Measurements from ENCODE around the gene ERMAP. TPM values are rescaled to one million over a fixed set of nuclear protein-coding genes. Genes with fewer than 3 reads are reported as not detected.

The ERMAP gene
- total and polyA plus RNA-seq, 2 experiments from 2014 or later: 1.2 to 2.2 TPM

GRCh38 chr1:42786097-42786496 is 30.8 kb upstream of the ERMAP start (continued):
- TF ChIP-seq POLR2AphosphoS5 (IDR thresholded peaks at IDR 0.05; ENCODE audit: low read depth) (no peak), STAT1 (IDR thresholded peaks at IDR 0.05; ENCODE audit: unreplicated experiment) (no peak), CTCF (conservative IDR thresholded peaks at IDR 0.05; ENCODE audit: low read depth in 2 of 2) (no peak), NANOG (IDR thresholded peaks at IDR 0.05; ENCODE audit: borderline replicate concordance) (no peak), JUNB (IDR thresholded peaks at IDR 0.05; ENCODE audit: unreplicated experiment) (no peak), ZNF331 (CRISPR knock-in tag; IDR thresholded peaks at IDR 0.05; ENCODE audit: low read depth) (no peak)

- Mint-ChIP-seq H3K4me1 (peaks cover 11% of the 10 kb centered on the region), H3K9me3 (no peaks in the 10 kb centered on the region), H3K36me3 (ENCODE audit: low read depth) (no peaks in the 10 kb centered on the region), H3K27me3 (ENCODE audit: insufficient read depth, low read depth, poor library complexity) (peaks cover 7% of the 10 kb centered on the region), H3K4me3 (no peak overlapping the region), H3K27ac (no peak overlapping the region)
- Histone ChIP-seq H3K79me2 (replicated peaks; ENCODE audit: insufficient read depth) (no peaks in the 10 kb centered on the region), H2AFZ (no peak overlapping the region), H4K20me1 (replicated peaks; ENCODE audit: insufficient read depth) (0 out of 2 replicates have a peak, but pooled peaks cover 4% of the 10 kb centered on the region), H3K4me1 (ENCODE audit: insufficient read depth) (peaks cover 5% of the 10 kb centered on the region; the same call in 1 of the 2 replicates), H3K36me3 (ENCODE audit: insufficient read depth) (no peaks in the 10 kb centered on the region), H3K27me3 (ENCODE audit: insufficient read depth) (peaks cover 6% of the 10 kb centered on the region; the same call in 1 of the 2 replicates), H3F3A (replicated peaks; ENCODE audit: low read depth) (0 out of 2 replicates have a peak, but pooled peaks cover 11% of the 10 kb centered on the region), H3K4me2 (no peak overlapping the region), H3K9me2 (ENCODE audit: insufficient read depth) (no peaks in the 10 kb centered on the region), H3K4me3 (no peak overlapping the region), H3K27ac (ENCODE audit: low read depth) (no peak overlapping the region)
- no peak for DNase-seq (ENCODE audit: low spot score)
- ATAC-seq: no peak
- no peak for TF ChIP-seq EZH2phosphoT487 (IDR thresholded peaks at IDR 0.05; ENCODE audit: unreplicated experiment)
- no peak for TF ChIP-seq STAT1 (IDR thresholded peaks at IDR 0.05; ENCODE audit: unreplicated experiment)
- TF ChIP-seq EZH2 (IDR thresholded peaks at IDR 0.05; ENCODE audit: low read depth, unreplicated experiment): no peak
- TF ChIP-seq ETS1 (IDR thresholded peaks at IDR 0.05): no peak
- no peak for TF ChIP-seq REST (IDR thresholded peaks at IDR 0.05; ENCODE audit: unreplicated experiment)
- no peak for TF ChIP-seq ZNF114 (CRISPR knock-in tag; IDR thresholded peaks at IDR 0.05)
- no peak for TF ChIP-seq JUNB (IDR thresholded peaks at IDR 0.05; ENCODE audit: unreplicated experiment)
- no peak for TF ChIP-seq ZNF462 (CRISPR knock-in tag; IDR thresholded peaks at IDR 0.05)
- TF ChIP-seq CREB1 (CRISPR knock-in tag; IDR thresholded peaks at IDR 0.05; ENCODE audit: low read depth): no peak
- TF ChIP-seq POLR2AphosphoS5 (IDR thresholded peaks at IDR 0.05; ENCODE audit: low read depth): no peak
- no peak for TF ChIP-seq NANOG (IDR thresholded peaks at IDR 0.05; ENCODE audit: borderline replicate concordance)
These were observed 28.9 kb upstream of the ERMAP start for GRCh38 chr1:42788021-42788420.

Data from GM23338 (cell line).